Endothelial cell of umbilical vein (primary cell): ENCODE data around the gene CCNY. TPM values are rescaled to one million over a fixed set of nuclear protein-coding genes. Genes with fewer than 3 reads are reported as not detected.

Experiments used
- BruUV-seq: library from RNA; stranded (reverse); fragments of 400-500 nt; replicated peaks from 2 replicates; lab custom pipeline; 2021; lab: Mats Ljungman, UMichigan
- CTCF ChIA-PET: fragments of 300-600, 350-600 bp; sonication (Branson Sonifier 250); formaldehyde crosslinking; loops from one replicate; lab custom pipeline; 2021; ENCODE audit warnings: antibody characterized with exemption, inconsistent platforms; lab: Charles Lee
- POLR2A ChIA-PET: fragments of 300-600, 350-600 bp; sonication (Branson Sonifier 250); formaldehyde crosslinking; loops from one replicate; lab custom pipeline; 2021; ENCODE audit warnings: antibody characterized with exemption, inconsistent platforms; lab: Charles Lee
- DNase-seq: peaks from one replicate; pipeline ENCODE4 v3.0.0-alpha.2; 2011; ENCODE audit warnings: low read depth, low spot score
- FAIRE-seq: peaks from 2 replicates; lab custom pipeline; 2011; peaks lifted over from hg19 to GRCh38; lab: Jason Lieb, UNC
- H2AFZ ChIP-seq: 2 replicates; pipeline ENCODE4 v1.6.0; 2012; ENCODE audit warnings: low read depth, low read length, control low read depth, inconsistent platforms
- H3K27ac ChIP-seq: 2 replicates; pipeline ENCODE4 v1.5.1; 2011; ENCODE audit warnings: low read depth, mild to moderate bottlenecking, control low read depth, low read length, moderate library complexity; ENCODE audit not compliant: insufficient read depth
- H3K27me3 ChIP-seq, 2 experiments: 2 replicates each; pipeline versions ENCODE4 v1.6.0 to v1.6.1; 2011; ENCODE audit warnings: low read length in 2 of 2, mixed read lengths in 1 of 2; ENCODE audit not compliant: control insufficient read depth in 2 of 2, insufficient read depth in 2 of 2
- H3K36me3 ChIP-seq, 2 experiments: 2 replicates in 1 of 2; 3 replicates in 1 of 2; pipeline ENCODE4 v1.5.1; 2011; ENCODE audit warnings: low read length in 2 of 2, mild to moderate bottlenecking in 1 of 2, moderate library complexity in 1 of 2; ENCODE audit not compliant: control insufficient read depth in 2 of 2, insufficient read depth in 2 of 2; ENCODE audit errors: extremely low read depth in 1 of 2
- H3K4me1 ChIP-seq: 3 replicates; pipeline ENCODE4 v1.5.1; 2011; ENCODE audit warnings: mild to moderate bottlenecking, low read length; ENCODE audit not compliant: control insufficient read depth, insufficient read depth; ENCODE audit errors: extremely low read depth
- H3K4me2 ChIP-seq: 2 replicates; pipeline ENCODE4 v1.6.1; 2011; ENCODE audit warnings: low read length, control low read depth, mixed read lengths; ENCODE audit not compliant: insufficient read depth
- H3K4me3 ChIP-seq, 3 experiments: fragments of 200-600 bp in 1 of 3; sonication (generic), shearing (Covaris generic) in 1 of 3; replicated peaks in 1 of 3; 2 replicates each; pipeline ENCODE4 v1.5.1; 2011 to 2016; ENCODE audit warnings: control low read depth in 3 of 3, low read length in 3 of 3, mild to moderate bottlenecking in 2 of 3, inconsistent platforms in 1 of 3, low read depth in 1 of 3, moderate library complexity in 1 of 3; ENCODE audit not compliant: insufficient read depth in 1 of 3
- H3K79me2 ChIP-seq: 2 replicates; pipeline ENCODE4 v1.6.0; 2012; ENCODE audit warnings: low read length, inconsistent platforms; ENCODE audit not compliant: control insufficient read depth, insufficient read depth
- H3K9ac ChIP-seq: replicated peaks from 2 replicates; pipeline ENCODE3; 2011; ENCODE audit warnings: low read length, control low read depth; ENCODE audit not compliant: insufficient read depth; ENCODE audit errors: extremely low read depth
- H3K9me1 ChIP-seq: replicated peaks from 3 replicates; pipeline ENCODE4 v1.6.0; 2011; ENCODE audit warnings: mild to moderate bottlenecking, low read length; ENCODE audit not compliant: control insufficient read depth, insufficient read depth; ENCODE audit errors: extremely low read depth
- H3K9me3 ChIP-seq: replicated peaks from 2 replicates; pipeline ENCODE4 v1.5.1; 2012; ENCODE audit warnings: low read length, inconsistent platforms; ENCODE audit not compliant: control insufficient read depth, insufficient read depth
- H4K20me1 ChIP-seq: replicated peaks from 2 replicates; pipeline ENCODE3; 2011; ENCODE audit warnings: mild to moderate bottlenecking, low read length; ENCODE audit not compliant: control insufficient read depth, insufficient read depth; ENCODE audit errors: extremely low read depth
- CTCF ChIP-seq, 2 donors: IDR thresholded peaks; 1 replicate in 1 of 2; 2 replicates in 1 of 2; pipeline ENCODE4 v1.5.1; 2011; ENCODE audit warnings: low read length in 2 of 2, mild to moderate bottlenecking in 2 of 2, moderate library complexity in 2 of 2, control low read depth in 1 of 2, inconsistent platforms in 1 of 2, low read depth in 1 of 2; ENCODE audit not compliant: insufficient read depth in 1 of 2; ENCODE audit errors: extremely low read depth in 1 of 2
- EZH2 ChIP-seq: IDR thresholded peaks from 2 replicates; pipeline ENCODE4 v1.6.1; 2012; ENCODE audit warnings: borderline replicate concordance, low read depth, mild to moderate bottlenecking, moderate library complexity, low read length, inconsistent platforms; ENCODE audit not compliant: severe bottlenecking
- FOS ChIP-seq: IDR thresholded peaks from 2 replicates; pipeline ENCODE4 v1.6.1; 2011; ENCODE audit warnings: mild to moderate bottlenecking, low read length, moderate library complexity, borderline replicate concordance; ENCODE audit not compliant: insufficient read depth
- GATA2 ChIP-seq: IDR thresholded peaks from 2 replicates; pipeline ENCODE4 v1.7.0; 2011; ENCODE audit warnings: low read depth, mild to moderate bottlenecking, moderate library complexity, mixed read lengths, low read length; ENCODE audit not compliant: insufficient read length, insufficient read depth
- JUN ChIP-seq: IDR thresholded peaks from 2 replicates; pipeline ENCODE4 v1.6.1; 2011; ENCODE audit warnings: borderline replicate concordance, low read depth; ENCODE audit not compliant: insufficient read length, insufficient read depth
- MAX ChIP-seq: IDR thresholded peaks from 2 replicates; pipeline ENCODE4 v1.6.1; 2011; ENCODE audit not compliant: insufficient read depth, insufficient read length
- MYC ChIP-seq: IDR thresholded peaks from one replicate; pipeline ENCODE4 v1.6.1; 2011; ENCODE audit warnings: mild to moderate bottlenecking, low read depth, low read length
- POLR2A ChIP-seq: IDR thresholded peaks from 2 replicates; pipeline ENCODE4 v1.6.1; 2012; ENCODE audit warnings: low read depth, mild to moderate bottlenecking, control low read depth, low read length
- POLR2AphosphoS5 ChIP-seq: IDR thresholded peaks from 2 replicates; pipeline ENCODE4 v1.6.1; 2012; ENCODE audit warnings: low read depth, mild to moderate bottlenecking, control low read depth, low read length, moderate library complexity; ENCODE audit not compliant: insufficient read depth
- dilution Hi-C: fragments of 300-500 bp; cut with MboI; formaldehyde crosslinking; loops from one replicate; pipeline ENCODE4 v1.15.0; 2019; ENCODE audit warnings: low sequenced_read_pairs; ENCODE audit not compliant: extremely low pct_ligation_motif_present
- intact Hi-C: fragments of 100-400 bp; cut with micrococcal nuclease; formaldehyde crosslinking; loops from one replicate; pipeline ENCODE4 v1.10.0; 2022
- polyA plus RNA-seq, 4 experiments: library from polyadenylated mRNA; depleted of rRNA in 3 of 4; stranded (reverse) in 3 of 4; unstranded in 1 of 4; fragments of >200 nt; gene quantifications; 2 replicates each; pipeline versions ENCODE4 v1.2.1 to v1.2.3, GENCODE V29; 2011 to 2012; ENCODE audit warnings: missing spikeins in 1 of 4
- total RNA-seq: library from RNA; stranded (reverse); gene quantifications from 2 replicates; pipeline ENCODE4 v1.2.3, GENCODE V29; 2021

CCNY gene
- total and polyA plus RNA-seq, 2 donors (not counting 3 experiments of a cell fraction or from before 2014, with no cell fraction given), result 61.5 to 107 TPM

- peak; percentile 97 for FAIRE-seq
These were observed 238.6 kb downstream of the CCNY start for GRCh38 chr10:35574924-35575352.

More at GRCh38 chr10:35574924-35575352, 238.6 kb downstream of the CCNY start:
- Histone ChIP-seq H3K36me3 (peaks cover 4 to 6% of the 10 kb centered on the region in 2 experiments), H3K4me3 (no peak overlapping the region), H2AFZ (no peak overlapping the region), H3K4me2 (peak overlapping the region; percentile 0), H3K9me3 (no peaks in the 10 kb centered on the region), H3K27ac (peak overlapping the region; percentile 65), H3K79me2 (no peaks in the 10 kb centered on the region), H3K4me1 (peaks cover 31% of the 10 kb centered on the region), H3K9me1 (no peaks in the 10 kb centered on the region), H3K27me3 (no peaks in the 10 kb centered on the region), H4K20me1 (no peaks in the 10 kb centered on the region), H3K9ac (no peak overlapping the region)
- TF ChIP-seq MYC (peak; percentile 87), FOS (peak; percentile 96), POLR2AphosphoS5 (peak; percentile 68), CTCF (IDR thresholded peaks at IDR 0.05; ENCODE audit: extremely low read depth in 1 of 2, insufficient read depth in 1 of 2, low read depth in 1 of 2, low read length in 2 of 2) (peak; percentile 32 to 36), POLR2A (no peak), GATA2 (peak; percentile 84), MAX (no peak), JUN (no peak), EZH2 (no peak)
- dilution Hi-C loops, result no loop called here
- ChIA-PET POLR2A (no interaction called here), CTCF (interaction anchor here (0.6 to 5.2 kb wide), 14 partner anchors 9 to 1306 kb away, joined by 3 to 55 read pairs (median 4); no protein-coding TSS in a partner anchor)
- peak; percentile 85 for DNase-seq
- no TSS peak for BruUV-seq
- intact Hi-C loops, result loop anchor here (5.0 to 10.0 kb wide), 2 partner anchors 62 to 1310 kb away; no protein-coding TSS in a partner anchor
